Mesendoderm (in vitro differentiated cells): ENCODE data around the gene RIMOC1.

Experiments
- DNase-seq: peaks from one replicate; pipeline ENCODE4 v3.0.0; 2013
- H2AK5ac ChIP-seq: 2 replicates; pipeline ENCODE4 v1.6.1; 2013; ENCODE audit warnings: low read length, inconsistent platforms
- H2BK120ac ChIP-seq: 2 replicates; pipeline ENCODE4 v1.6.1; 2013; ENCODE audit warnings: low read depth, mild to moderate bottlenecking, low read length, moderate library complexity, mixed read lengths
- H2BK15ac ChIP-seq: replicated peaks from 2 replicates; pipeline ENCODE4 v1.6.1; 2013; ENCODE audit warnings: low read depth, mild to moderate bottlenecking, moderate library complexity
- H2BK5ac ChIP-seq: 2 replicates; pipeline ENCODE4 v1.6.1; 2013; ENCODE audit warnings: low read length, inconsistent platforms
- H3K18ac ChIP-seq: 2 replicates; pipeline ENCODE4 v1.6.1; 2013; ENCODE audit warnings: mild to moderate bottlenecking, low read length, mixed read lengths
- H3K23ac ChIP-seq: one replicate; pipeline ENCODE4 v1.6.1; 2013; ENCODE audit warnings: low read length
- H3K27ac ChIP-seq: 2 replicates; pipeline ENCODE4 v1.5.1; 2013; ENCODE audit warnings: low read depth, mild to moderate bottlenecking, inconsistent platforms, low read length, moderate library complexity
- H3K27me3 ChIP-seq: 2 replicates; pipeline ENCODE4 v1.6.1; 2013; ENCODE audit warnings: low read length, control low read depth, mild to moderate bottlenecking, inconsistent platforms; ENCODE audit not compliant: insufficient read depth, poor library complexity
- H3K36me3 ChIP-seq: 2 replicates; pipeline ENCODE4 v1.6.1; 2013; ENCODE audit warnings: low read length, inconsistent platforms; ENCODE audit not compliant: control insufficient read depth, insufficient read depth
- H3K4ac ChIP-seq: one replicate; pipeline ENCODE4 v1.6.1; 2013; ENCODE audit warnings: low read depth, mild to moderate bottlenecking, low read length, moderate library complexity
- H3K4me1 ChIP-seq: 2 replicates; pipeline ENCODE4 v1.6.1; 2013; ENCODE audit warnings: low read depth, low read length, inconsistent platforms; ENCODE audit not compliant: control insufficient read depth
- H3K4me2 ChIP-seq: 2 replicates; pipeline ENCODE4 v1.6.1; 2013; ENCODE audit warnings: low read length
- H3K4me3 ChIP-seq: 2 replicates; pipeline ENCODE4 v1.5.1; 2013; ENCODE audit warnings: mild to moderate bottlenecking, low read length
- H3K56ac ChIP-seq: one replicate; pipeline ENCODE4 v1.6.1; 2013; ENCODE audit warnings: low read length
- H3K79me1 ChIP-seq: 2 replicates; pipeline ENCODE4 v1.6.1; 2013; ENCODE audit warnings: low read length, inconsistent platforms
- H3K79me2 ChIP-seq: 2 replicates; pipeline ENCODE4 v1.6.1; 2013; ENCODE audit warnings: mild to moderate bottlenecking, low read length; ENCODE audit not compliant: control insufficient read depth, insufficient read depth
- H3K9ac ChIP-seq: 2 replicates; pipeline ENCODE4 v1.6.1; 2013; ENCODE audit warnings: low read length, inconsistent platforms
- H4K5ac ChIP-seq: one replicate; pipeline ENCODE4 v1.6.1; 2013; ENCODE audit warnings: low read length
- H4K8ac ChIP-seq: one replicate; pipeline ENCODE4 v1.6.1; 2013; ENCODE audit warnings: low read depth, mild to moderate bottlenecking, control low read depth, low read length, moderate library complexity
- WGBS: extraction: QIAGEN DNeasy Blood & Tissue Kit; methylation state at CpG from one replicate; pipeline ENCODE4 v1.1.7; 2013; ENCODE audit warnings: low lambda C conversion rate, missing lambda C conversion rate; ENCODE audit not compliant: insufficient coverage; ENCODE audit errors: extremely low coverage; 5-methylcytosine and 5-hydroxymethylcytosine counted together

RIMOC1 gene

DNA sequence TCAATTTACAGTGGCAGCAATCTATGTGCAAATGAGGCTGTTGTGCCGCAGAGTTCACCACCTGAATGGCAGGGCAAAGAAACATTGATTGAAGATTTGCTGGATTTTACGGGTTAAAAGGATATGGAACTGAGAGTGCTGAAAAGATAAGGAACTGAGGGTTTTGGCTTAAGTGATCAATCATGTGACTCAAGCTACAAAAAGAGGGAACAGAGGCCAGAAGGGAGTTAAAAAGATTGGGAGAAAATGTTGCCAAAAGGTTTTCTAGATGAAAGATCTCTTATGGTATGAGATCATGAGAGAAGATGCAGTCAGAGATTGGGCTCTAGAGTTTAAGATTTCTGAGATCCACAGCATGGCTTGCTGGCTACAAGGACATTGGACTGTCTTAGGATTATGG lies 7.9 kb upstream of the RIMOC1 start:
- H2BK15ac ChIP-seq: no peak overlapping the region
- no peak overlapping the region for H4K5ac ChIP-seq
- no peak overlapping the region for H2AK5ac ChIP-seq
- no peak overlapping the region for H3K27ac ChIP-seq
- H3K23ac ChIP-seq: no peak overlapping the region
- H3K4ac ChIP-seq: no peak overlapping the region
- H2BK5ac ChIP-seq: no peak overlapping the region
- H3K27me3 ChIP-seq: no peaks in the 10 kb centered on the region
- no CpG with 5 or more reads among the region's 2 CpGs for WGBS
- no peak overlapping the region for H3K4me2 ChIP-seq
- no peaks in the 10 kb centered on the region for H3K4me1 ChIP-seq
- DNase-seq: no peak
- H3K9ac ChIP-seq: no peak overlapping the region
- H3K79me2 ChIP-seq: no peaks in the 10 kb centered on the region
- no peaks in the 10 kb centered on the region for H3K79me1 ChIP-seq
- H2BK120ac ChIP-seq: no peak overlapping the region
- H4K8ac ChIP-seq: no peak overlapping the region
- no peak overlapping the region for H3K4me3 ChIP-seq
- no peaks in the 10 kb centered on the region for H3K36me3 ChIP-seq
- H3K18ac ChIP-seq: no peak overlapping the region
- no peak overlapping the region for H3K56ac ChIP-seq

DNA sequence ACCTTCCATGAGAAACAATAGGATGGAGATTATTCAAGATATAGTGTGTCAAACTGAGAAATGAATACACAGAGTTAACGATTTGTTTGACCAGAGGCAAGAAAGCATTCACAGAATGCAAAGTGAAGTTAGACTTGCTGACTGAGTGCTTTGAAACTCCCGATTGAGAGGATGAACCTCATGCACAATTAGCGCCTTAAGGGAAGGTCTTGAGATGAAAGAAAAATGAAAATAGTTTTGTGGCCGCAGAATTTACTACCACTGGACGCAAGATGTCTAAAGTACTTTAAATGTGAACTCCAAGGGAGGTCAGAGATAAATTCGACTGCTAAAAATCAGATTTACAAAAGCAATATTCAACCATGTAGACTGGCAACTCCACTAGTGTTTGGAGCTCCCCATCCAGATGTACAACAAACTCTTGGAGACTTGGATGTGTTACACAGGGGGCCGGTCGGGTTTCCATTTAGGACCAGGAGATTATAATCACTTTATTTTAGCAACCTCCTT lies 707 bp upstream of the RIMOC1 start:
- H3K4me1 ChIP-seq: no peaks in the 10 kb centered on the region
- H3K9ac ChIP-seq: peak overlapping the region; percentile 40
- H3K18ac ChIP-seq: no peak overlapping the region
- H3K36me3 ChIP-seq: no peaks in the 10 kb centered on the region
- H3K4me2 ChIP-seq: peak overlapping the region; percentile 11
- H3K79me2 ChIP-seq: peaks cover 12% of the 10 kb centered on the region
- no peak overlapping the region for H3K23ac ChIP-seq
- H3K27me3 ChIP-seq: no peaks in the 10 kb centered on the region
- H3K4ac ChIP-seq: no peak overlapping the region
- no peak overlapping the region for H2BK15ac ChIP-seq
- no peak overlapping the region for H2AK5ac ChIP-seq
- no peak overlapping the region for H3K4me3 ChIP-seq
- no peak overlapping the region for H2BK120ac ChIP-seq
- H3K27ac ChIP-seq: no peak overlapping the region
- peaks cover 5% of the 10 kb centered on the region for H3K79me1 ChIP-seq
- no peak overlapping the region for H3K56ac ChIP-seq
- H4K5ac ChIP-seq: no peak overlapping the region
- H4K8ac ChIP-seq: no peak overlapping the region
- no CpG with 5 or more reads among the region's 8 CpGs for WGBS
- no peak for DNase-seq
- H2BK5ac ChIP-seq: no peak overlapping the region

DNA sequence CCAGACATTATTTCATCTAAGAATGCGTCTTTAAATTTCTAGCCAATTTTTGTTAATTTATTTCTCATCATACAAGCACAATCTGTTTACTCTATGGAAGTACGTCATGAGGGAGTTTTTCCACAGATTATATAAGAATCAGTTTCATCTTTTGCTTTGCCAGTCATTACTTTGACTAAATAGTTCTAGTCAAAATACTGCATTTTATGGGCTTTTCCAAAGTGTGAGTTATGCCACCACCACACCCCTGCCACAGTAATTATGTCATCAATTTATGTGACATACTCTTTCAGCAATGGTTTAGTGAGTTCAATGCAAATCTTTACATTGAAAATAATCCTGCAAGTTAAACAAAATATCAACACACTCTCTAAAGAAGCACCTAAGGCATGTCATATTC lies 2.0 kb downstream of the RIMOC1 start:
- Histone ChIP-seq H3K79me2 (peaks cover 12% of the 10 kb centered on the region), H3K27ac (no peak overlapping the region), H3K23ac (no peak overlapping the region), H4K8ac (no peak overlapping the region), H3K79me1 (peaks cover 5% of the 10 kb centered on the region), H3K4ac (no peak overlapping the region), H3K4me2 (no peak overlapping the region), H2BK120ac (no peak overlapping the region), H2BK5ac (no peak overlapping the region), H2AK5ac (no peak overlapping the region), H3K4me3 (no peak overlapping the region), H3K18ac (no peak overlapping the region), H3K4me1 (no peaks in the 10 kb centered on the region), H3K56ac (no peak overlapping the region), H3K9ac (no peak overlapping the region), H4K5ac (no peak overlapping the region), H3K27me3 (no peaks in the 10 kb centered on the region), H2BK15ac (no peak overlapping the region), H3K36me3 (peaks cover 2% of the 10 kb centered on the region)
- no peak for DNase-seq
- WGBS: no CpG with 5 or more reads among the region's 2 CpGs

DNA sequence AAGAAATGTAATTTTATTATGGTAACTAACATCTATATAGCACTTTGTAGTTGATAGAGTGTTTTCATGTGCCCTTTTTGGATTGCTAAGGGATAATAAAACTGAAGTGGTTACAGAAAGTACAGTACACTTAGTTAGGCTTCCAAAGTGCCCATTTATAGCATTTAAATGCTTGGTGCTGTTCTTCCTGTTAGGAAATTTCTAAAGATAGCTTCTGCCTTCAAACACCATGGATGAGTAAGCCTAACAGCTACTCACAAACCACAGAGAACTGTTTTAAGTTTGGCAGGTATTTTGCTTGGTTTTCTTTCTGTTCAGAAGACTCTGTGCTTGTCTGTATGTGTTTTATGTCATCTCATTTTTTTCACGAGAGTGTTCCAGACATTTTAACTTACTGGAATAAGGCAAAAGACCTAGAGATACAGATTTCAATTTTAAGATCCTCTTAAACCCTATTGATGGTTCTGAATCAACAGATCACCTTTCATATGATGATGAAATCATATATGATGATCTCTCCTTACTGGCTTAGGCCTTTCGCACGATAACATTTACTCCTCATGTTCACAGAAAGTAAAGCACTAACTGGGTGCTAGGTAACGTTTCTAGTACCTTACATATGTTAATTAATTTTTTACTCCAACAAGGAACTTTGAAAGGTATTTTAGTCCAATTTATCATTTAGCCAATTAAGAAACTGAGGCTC lies 4.4 kb downstream of the RIMOC1 start:
- H3K56ac ChIP-seq: no peak overlapping the region
- H3K79me2 ChIP-seq: peaks cover 12% of the 10 kb centered on the region
- peaks cover 5% of the 10 kb centered on the region for H3K79me1 ChIP-seq
- no peak overlapping the region for H4K5ac ChIP-seq
- H3K23ac ChIP-seq: no peak overlapping the region
- H3K18ac ChIP-seq: no peak overlapping the region
- H3K27ac ChIP-seq: no peak overlapping the region
- H3K4me2 ChIP-seq: no peak overlapping the region
- no CpG with 5 or more reads among the region's 4 CpGs for WGBS
- no peak overlapping the region for H3K4ac ChIP-seq
- H3K4me1 ChIP-seq: no peaks in the 10 kb centered on the region
- no peak overlapping the region for H3K4me3 ChIP-seq
- H4K8ac ChIP-seq: no peak overlapping the region
- no peak overlapping the region for H3K9ac ChIP-seq
- peaks cover 2% of the 10 kb centered on the region for H3K36me3 ChIP-seq
- no peak overlapping the region for H2BK120ac ChIP-seq
- H2BK15ac ChIP-seq: no peak overlapping the region
- no peak for DNase-seq
- H2BK5ac ChIP-seq: no peak overlapping the region
- no peaks in the 10 kb centered on the region for H3K27me3 ChIP-seq
- H2AK5ac ChIP-seq: no peak overlapping the region

DNA sequence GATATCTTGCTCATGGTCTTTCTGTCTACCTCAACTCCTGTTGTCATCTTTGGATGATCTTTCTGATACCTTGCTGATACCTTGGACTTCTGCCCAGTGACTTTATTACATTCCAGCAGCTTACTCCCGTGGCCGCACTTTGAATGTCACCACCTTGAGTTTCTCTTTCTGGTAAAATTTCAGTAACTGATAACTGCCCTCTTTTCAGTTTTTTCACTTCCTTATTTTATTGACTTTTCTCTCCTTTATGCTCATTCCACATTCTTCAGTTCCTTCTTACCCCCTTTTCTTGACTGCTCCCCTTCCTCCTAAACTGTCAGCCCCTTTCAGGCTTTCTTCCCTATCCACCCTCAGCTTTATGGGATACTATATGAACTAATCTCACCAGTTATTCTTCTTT lies 14.0 kb downstream of the RIMOC1 start:
- Histone ChIP-seq H4K8ac (no peak overlapping the region), H3K18ac (no peak overlapping the region), H2BK15ac (no peak overlapping the region), H3K23ac (no peak overlapping the region), H3K36me3 (no peaks in the 10 kb centered on the region), H3K4me2 (no peak overlapping the region), H4K5ac (no peak overlapping the region), H3K4me1 (no peaks in the 10 kb centered on the region), H3K27me3 (no peaks in the 10 kb centered on the region), H2AK5ac (no peak overlapping the region), H3K56ac (no peak overlapping the region), H3K27ac (no peak overlapping the region), H3K4me3 (no peak overlapping the region), H2BK5ac (no peak overlapping the region), H3K4ac (no peak overlapping the region), H3K79me1 (no peaks in the 10 kb centered on the region), H2BK120ac (no peak overlapping the region), H3K9ac (no peak overlapping the region), H3K79me2 (no peaks in the 10 kb centered on the region)
- no CpG with 5 or more reads among the region's 2 CpGs for WGBS
- no peak for DNase-seq

DNA sequence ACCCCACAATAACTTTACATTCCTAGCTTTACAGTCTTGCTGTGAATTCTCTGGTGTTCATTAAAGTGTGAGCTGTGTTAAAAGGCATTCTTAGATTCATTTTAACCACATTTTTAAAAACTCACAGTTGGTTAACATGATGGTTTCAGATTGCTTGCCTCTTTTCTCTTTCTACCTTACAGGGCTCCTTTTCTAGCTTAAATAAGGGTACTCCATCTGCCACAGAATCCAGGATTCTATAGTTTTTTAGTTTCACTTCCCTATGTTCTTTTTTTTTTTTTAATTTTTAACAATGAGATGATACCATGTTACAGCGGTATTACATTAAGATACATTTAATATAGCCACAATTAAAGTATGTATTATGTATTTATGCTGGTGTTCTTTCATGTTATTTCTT lies 17.0 kb downstream of the RIMOC1 start:
- Histone ChIP-seq H2BK15ac (no peak overlapping the region), H3K23ac (no peak overlapping the region), H3K4ac (no peak overlapping the region), H3K4me3 (no peak overlapping the region), H2AK5ac (no peak overlapping the region), H4K8ac (no peak overlapping the region), H3K27ac (no peak overlapping the region), H3K79me1 (no peaks in the 10 kb centered on the region), H3K4me2 (no peak overlapping the region), H3K56ac (no peak overlapping the region), H3K79me2 (no peaks in the 10 kb centered on the region), H3K27me3 (no peaks in the 10 kb centered on the region), H3K36me3 (no peaks in the 10 kb centered on the region), H2BK5ac (no peak overlapping the region), H3K4me1 (peaks cover 1% of the 10 kb centered on the region), H4K5ac (no peak overlapping the region), H2BK120ac (no peak overlapping the region), H3K18ac (no peak overlapping the region), H3K9ac (no peak overlapping the region)
- no CpG with 5 or more reads among the region's 1 CpG for WGBS
- no peak for DNase-seq
